HG02870 (cell line): Measurements from ENCODE around the gene R3HDM2.
"Not testable (repeated sequence)": the region's sequence is repeated elsewhere in the genome, so short reads cannot be mapped to it uniquely, and the experiment has no call there.

ENCODE experiments used
- ATAC-seq: cut with Tn5 transposase; IDR thresholded peaks from one replicate; pipeline ENCODE4 v1.9.1; 2021; ENCODE audit warnings: mild to moderate bottlenecking, moderate library complexity; ENCODE audit not compliant: unreplicated experiment

Gene R3HDM2

DNA sequence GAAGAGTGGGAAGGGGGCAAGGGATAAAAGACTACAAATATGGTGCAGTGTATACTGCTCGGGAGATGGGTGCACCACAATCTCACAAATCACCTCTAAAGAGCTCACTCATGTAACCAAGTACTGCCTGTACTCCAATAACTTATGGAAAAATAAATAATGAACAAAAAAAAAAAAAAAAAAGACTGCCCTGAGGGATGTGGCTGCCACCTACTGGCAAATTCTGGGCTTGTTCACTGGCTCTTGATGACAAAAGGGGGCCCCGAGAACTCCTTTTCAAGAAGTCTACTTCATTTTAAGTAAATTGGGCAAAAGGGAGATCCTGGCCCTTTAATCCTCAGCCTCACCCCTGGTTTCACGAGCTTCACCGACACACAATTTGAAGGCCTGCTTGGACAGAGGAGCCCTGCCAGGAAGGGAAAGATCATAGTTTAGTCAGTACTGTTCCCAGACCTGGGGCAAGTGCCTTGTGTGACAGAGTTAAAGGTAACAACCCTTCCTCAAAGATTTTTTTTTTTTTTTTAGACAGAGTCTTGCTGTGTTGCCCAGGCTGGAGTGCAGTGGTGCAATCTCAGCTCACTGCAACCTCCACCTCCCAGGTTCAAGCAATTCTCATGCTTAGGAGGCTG lies 153.8 kb downstream of the R3HDM2 start:
- ATAC-seq, result no peak

DNA sequence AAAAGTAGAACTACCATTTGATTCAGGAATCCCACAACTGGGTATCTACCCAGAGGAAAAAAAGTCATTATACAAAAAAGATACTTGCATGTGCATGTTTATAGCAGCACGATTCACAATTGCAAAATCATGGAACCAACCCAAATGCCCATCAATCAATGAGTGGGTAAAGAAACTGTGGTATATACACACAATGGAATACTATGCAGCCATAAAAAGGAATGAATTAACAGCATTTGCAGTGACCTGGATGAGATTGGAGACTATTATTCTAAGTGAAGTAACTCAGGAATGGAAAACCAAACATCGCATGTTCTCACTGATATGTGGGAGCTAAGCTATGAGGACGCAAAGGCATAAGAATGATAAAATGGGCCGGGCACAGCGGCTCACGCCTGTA lies 154.6 kb downstream of the R3HDM2 start:
- not testable (repeated sequence) for ATAC-seq

DNA sequence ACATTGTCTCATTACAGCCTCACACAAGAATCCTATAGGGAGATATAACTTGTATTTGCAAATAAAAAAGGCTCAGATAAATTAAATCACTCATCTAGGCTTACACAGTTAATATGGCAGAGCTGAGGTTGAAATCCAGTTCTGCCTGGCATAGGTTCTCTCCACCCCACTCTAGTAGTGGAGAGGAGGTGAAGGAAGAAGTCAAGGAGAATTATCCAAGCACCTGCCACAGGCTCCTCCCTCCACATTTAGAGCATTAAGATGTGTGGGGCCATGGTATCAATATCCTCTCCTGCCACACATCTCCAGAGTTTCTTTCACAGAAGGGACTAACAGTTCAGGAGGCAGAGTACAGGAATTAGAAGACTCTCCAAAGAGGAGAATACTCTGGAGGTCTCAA lies 157.3 kb downstream of the R3HDM2 start:
- no peak for ATAC-seq

DNA sequence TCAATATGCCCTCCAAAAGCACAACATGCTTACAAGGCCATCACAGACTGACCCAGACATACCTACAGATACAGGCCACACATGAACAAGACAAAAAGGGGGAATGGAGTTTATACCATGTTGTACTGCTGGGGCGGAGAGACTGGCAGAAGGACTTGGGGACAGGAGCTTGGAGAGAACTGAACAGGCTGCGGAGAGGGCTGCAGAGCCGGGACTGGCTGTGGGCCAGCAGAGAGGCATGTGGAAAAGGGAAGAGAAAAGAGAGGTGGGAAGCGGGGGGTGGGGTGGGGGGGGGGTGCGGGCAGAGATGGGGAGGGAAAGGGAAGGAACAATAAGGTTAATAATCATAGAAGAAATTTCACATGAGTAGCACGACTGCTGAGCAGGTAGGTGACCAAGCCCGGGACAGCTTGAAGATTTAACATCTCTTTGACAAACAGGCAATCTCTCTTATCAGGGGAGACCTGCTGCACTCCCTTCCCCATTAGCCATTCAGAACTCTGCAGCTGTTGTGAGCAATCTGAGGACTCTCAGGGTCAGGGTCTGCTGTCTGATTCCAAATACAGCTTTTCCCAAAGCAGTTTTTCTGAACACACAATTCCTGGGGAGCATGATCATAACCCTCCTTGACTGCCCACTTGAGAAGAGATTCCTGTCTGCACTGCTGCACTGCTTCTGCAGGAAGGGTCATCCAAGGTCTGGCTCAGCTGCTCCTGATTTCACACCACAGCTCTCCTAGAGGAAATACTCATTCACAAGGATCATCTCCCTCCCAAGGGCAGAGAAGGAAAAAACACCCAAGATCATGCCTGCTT lies 158.3 kb downstream of the R3HDM2 start:
- no peak for ATAC-seq

DNA sequence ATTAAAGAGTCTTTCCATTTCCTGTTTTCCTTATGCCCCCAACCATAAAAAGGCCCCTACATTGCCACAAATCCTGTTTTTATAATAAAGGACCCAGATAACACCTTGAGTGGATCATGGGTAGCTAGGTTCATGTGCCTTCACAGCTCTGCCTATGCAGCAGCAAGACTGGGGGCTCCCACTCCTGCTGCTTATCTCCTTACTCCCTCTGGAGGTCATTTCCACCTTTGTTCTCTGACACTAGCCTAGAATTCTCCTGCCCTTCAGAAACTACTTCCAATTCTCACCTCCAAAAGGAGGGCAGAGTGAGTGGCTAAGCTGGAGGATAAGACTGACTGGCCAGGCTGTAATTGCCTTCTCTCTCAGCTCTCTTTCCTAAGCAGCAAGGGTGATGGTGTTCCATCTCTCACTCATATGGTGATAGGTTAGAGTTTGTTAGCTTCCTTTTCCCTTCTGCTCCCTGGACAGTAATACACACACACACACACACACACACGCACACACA lies 159.8 kb downstream of the R3HDM2 start:
- no peak for ATAC-seq

DNA sequence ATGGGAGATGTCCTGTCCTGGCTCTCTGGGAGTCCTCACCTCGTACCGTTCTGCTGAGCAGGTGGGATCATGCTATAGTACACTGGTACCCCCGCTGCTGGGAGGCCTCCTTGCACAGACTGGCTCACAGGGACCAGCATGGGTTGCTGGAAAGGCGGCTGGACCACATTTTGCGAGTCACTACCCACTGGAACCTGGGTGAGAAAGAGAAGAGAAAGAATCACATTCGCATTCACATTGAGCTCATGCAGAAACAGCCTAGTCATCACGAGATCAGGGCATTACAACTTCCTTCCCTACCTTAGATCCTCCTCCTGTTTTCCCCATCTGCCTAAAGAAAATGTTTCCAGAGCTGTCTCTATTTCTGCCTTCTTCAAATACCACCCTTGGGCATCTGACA lies 162.6 kb downstream of the R3HDM2 start:
- ATAC-seq, result no peak

DNA sequence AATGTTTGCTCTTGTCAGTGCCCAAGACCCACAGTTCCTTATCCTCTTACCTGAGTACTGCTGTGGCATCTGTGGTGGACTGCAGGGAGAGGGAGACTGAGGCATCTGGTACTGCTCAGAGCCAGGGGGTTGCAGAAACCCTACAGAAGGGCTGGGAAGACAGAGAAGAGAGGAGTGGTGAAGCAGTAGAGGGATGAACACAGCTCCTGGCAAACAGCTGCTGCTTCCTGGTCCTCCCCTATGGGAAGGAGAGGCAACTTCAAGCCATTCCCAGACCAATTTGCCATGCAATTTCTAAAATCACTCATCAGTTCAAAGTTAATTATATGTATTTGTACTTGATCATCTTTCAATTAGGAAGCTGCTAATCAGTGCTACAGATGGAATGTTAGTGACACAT lies 164.2 kb downstream of the R3HDM2 start:
- ATAC-seq, result no peak

DNA sequence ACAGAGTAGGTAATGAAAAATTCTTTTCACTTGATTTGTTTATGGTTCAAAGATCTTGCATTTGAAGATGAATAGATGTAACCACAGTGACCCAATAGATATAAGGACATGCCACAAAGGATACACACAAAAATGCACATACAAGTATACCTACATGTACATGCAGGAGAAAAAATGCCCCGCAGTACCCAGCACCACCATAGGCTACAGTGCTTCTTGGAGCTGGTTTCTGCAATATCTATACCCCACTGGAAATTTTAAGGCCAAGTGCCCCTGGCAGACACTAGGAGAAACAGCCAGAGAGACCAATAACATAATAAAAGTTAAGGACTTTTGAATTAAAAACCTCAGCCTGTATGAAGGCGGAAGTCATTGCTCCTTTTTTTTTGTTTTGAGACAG lies 167.7 kb downstream of the R3HDM2 start:
- ATAC-seq, result no peak

DNA sequence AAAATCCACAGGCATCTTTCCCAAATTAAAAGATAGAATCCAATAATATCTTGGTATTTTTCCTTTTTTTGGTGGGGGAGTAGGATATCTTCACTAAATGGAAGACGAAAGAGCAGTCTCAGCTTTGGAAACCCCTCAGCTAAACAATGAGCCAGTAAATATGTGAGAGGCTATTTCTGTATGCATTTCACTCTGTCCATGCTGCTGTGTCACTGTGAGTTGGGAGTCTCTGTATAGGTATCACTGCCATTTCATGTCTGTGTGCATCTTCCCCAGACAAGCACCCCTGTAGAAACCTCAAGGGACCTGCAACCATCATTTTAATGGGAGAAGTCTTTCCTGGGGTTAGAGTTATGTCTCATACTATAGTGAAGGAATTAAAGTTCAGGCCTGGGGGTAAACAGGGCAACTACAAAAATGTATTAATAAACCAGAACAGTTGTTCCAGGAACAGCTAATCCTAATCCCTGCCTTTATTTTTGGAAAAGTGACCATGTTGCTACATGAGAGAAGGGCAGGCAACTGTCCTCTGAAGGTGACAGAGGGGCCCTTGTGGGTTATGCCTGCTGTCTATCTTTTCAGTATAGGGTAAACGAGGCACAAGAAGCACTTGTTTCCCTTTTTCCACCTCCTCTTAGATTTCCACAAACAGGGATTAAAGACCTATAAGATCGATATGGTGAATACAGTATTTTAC lies 168.6 kb downstream of the R3HDM2 start:
- ATAC-seq, result no peak

DNA sequence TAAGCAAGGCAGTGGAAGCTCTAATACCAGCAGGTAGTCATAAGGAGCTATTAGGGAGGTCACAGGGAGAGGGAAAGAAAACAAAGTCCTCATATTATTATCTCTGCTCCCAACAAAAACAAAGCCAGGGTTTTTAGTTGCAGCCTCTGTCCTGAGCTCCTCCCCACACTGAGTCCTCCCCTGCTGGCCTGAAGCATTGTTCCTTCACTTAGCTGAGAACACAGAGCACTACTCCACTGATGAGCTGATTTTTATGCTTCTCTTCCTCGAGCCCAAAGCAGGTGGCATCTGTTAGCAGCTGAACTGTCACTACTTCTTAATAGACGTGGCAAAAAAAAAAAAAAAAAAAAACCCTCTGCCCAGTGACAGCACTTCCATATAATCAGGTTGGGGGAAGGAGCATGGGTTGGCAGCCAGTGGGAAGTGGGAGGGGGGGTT lies 169.4 kb downstream of the R3HDM2 start:
- ATAC-seq, result no peak

DNA sequence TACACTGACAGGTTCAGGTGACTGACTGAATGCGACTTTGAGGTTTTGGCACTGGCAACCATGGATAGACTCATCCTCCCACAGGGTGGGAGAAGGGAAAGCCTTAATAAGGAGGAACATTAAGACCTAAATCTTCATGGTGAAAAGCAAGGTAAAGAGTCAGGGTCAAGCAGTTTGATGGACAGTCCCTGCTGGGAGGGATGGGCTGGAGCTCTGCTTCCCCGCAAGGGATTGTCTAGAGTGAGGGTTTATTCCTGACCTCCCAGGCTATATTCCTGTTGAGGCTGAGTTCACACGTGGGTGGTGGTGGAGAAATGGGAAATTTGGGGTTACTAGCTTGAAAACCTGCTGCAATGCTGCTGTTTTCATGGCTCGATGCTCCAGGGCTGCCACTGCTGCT lies 170.5 kb downstream of the R3HDM2 start:
- ATAC-seq, result no peak

DNA sequence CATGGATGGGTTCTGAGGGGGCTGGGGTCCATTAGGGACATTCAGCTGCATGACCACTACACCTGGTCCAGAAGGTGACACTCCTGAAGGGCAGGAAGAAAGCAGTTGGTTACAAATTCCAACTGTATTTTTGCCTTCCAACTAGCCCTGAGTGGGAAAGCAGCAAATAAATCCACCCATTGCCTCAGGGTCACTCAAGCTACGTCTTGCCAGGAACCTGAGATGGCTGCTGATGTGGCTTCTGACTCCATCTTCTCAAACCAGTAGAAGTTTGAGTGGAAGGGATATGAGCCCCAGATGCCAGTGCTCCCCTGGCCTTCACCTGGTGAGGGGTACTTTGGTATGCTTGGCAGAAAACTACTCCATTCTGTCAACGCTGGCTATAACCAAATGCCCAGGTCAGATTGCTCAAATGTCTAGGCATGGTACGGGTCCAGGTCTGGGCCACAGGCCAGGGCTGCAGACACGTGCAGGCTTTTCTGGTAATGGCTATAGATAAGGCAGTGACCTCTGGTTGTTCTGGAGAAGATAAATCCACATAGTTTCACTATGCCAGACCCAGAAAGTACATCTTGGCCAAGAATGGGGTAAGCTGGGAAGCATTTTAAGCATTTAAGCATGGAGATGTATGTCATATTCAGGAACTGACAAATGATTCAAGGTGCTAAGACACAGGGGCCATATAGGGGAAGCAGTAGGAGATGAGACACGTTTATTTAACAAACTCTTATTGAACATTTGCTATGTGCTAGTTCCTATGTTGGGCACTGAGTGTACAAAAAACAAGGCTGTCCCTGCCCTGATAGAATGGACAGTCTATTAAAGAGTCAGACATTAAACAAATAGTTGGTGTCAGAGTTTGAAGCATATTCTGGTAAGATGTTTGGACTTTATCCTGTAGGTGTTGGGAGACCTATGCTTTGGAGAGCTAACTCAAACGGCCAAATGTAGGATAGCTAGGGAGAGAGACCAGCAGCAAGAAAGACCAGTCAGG lies 171.6 kb downstream of the R3HDM2 start:
- no peak for ATAC-seq

DNA sequence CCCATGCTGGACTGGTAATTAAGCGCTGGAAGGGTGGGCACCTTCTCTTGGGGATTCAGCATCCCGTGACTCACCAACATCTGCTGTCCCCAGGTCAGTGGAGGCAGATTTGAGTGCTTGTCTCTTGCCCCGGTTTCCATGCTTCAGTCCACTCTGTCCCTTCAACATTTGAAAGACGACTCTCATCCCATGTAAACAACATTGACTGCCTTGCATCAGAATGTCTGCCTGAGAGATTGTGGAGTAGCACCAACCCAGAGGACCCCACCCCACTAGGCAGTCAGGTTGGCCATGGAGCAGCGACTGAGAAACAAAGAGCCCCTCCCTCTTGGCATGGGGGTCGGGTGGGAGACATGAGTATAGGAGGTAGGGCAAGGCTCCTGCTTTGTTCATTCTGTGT lies 174.9 kb downstream of the R3HDM2 start:
- no peak for ATAC-seq

DNA sequence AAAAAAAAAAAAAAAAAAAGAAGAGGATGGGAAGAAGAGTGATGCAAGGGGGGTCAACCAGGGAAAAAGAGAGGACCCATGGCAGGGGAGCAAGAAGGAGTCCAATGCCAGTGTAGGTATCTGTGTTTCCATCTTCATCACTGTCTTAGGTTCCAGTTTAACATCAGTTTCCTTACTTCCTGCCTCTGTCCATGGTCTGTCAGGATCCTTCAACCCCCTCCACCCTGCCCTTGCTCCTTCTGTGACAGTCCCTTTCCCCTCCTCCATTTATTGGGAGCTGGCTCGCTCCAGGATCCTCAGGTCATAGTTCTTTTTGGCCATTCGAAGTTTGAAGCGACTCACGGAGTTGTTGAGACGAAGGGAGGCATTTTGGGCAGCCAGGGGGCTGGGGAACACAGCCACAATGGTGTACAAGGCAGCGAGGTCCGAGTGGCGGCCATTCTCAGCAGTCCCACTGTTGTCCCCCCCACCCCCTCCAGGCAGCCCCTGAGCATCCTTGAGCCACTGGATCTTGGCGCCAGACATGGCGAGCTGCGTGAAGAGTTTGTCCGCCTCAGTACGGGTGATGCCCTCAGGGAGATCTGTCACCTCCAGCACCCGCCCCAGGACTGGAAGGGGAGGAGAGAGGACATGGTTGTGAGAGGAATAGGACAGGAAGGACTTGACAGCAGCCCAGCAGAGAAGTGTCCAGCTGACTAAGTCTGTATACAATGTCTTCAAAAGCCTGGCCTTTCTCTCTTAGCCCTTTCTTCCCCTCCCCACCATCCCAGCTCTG lies 176.2 kb downstream of the R3HDM2 start:
- ATAC-seq, result no peak

DNA sequence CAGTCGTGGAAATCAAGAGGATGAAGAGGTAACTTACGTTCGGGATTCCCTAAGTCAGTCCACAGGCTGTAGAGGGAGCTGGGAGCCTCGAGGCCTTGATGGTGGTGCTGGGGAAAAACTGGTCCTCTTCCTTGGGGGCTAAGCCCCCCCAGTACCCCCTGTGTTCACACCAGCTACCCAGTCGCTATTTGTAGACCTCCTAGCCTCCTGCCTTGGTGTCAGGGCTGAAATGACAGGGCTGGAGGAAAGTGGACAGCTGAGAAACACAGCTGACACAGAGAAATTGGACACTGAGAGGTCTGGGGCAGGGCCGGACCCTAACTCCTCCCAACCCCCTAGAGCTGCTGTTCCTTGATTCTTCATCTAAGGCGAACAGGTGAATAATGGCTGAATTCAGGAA lies 179.9 kb downstream of the R3HDM2 start, which contains the start of gene STAC3:
STAC3 (minus strand) TSS at position 232 of the 400 bp plus-strand sequence. CDS start 1,551 bp downstream, outside the sequence.
- ATAC-seq, result no peak

DNA sequence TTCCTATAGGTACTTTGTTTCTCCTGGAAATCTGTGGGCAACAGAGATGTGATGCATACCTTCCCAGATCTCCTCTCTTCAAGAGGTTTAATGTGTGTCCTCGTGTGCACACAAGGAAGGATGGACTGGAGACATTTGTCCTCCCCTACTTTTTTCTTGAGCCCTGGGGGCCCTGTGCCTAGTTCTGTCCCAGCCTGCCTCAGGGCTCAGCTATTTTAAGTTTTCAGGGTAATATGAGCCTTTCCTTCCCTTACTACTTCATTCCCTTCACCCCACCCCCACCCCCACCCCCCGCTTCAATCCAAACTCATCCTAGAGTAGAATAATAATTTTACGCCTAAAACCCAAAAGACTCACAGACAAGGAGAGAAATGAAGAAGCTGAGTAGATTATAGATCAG lies 180.3 kb downstream of the R3HDM2 start:
- ATAC-seq, result no peak

DNA sequence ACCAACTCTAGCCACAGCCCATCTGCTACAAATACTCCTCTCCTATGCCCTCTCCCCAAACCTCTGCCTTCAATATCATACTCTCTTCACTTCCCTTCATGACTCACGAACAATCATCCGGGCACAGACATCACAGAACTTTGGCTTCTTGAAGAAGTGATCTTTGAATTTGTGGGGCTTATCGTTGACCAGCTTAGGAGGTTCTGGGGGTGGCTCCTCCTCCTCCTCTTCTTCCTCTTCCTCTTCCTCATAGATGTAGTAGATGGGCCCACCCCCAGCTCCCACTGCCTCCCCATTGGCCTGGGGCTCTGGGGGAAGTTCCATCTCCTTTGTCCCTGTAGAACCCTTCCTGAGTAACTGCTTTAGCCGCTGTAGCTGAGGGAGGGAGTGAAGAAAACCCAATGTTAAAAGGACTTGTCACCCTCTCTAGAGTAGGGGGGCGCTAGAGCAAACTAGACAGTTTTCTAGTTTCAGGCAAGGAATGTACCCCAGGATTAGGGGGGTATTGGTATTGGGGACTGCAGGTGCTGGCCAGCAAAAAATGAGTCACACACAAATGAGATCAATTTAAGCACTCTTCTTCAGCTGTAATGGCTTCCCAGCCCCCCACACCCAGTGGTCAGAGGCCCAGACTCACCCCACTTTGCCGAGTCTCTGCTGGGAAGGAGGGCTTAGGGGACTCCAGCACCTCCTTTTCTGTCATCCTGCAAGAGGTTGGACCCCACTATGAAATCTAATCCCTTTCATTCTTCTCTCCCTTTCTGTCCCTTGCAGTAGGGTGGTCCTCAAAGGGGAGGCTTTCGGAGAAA lies 181.7 kb downstream of the R3HDM2 start:
- ATAC-seq, result no peak

DNA sequence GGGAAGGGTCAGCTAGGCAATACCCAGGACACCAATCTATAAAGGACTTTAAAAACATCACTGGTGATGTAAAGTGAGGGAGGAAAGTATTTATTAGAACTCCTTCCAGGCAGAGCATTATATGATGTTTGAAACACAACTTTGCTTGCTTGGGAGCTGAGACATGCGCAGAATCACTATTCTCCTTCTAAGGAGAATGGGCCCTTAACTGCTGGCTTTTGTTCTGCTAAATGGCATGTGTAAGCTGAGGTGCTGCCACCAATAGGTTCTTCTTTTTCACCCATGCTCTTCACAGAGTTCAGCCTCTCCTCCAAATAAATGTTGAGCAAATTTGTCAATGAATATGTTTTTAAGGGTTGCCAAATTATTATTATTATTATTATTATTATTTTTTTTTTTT lies 183.8 kb downstream of the R3HDM2 start:
- no peak for ATAC-seq

DNA sequence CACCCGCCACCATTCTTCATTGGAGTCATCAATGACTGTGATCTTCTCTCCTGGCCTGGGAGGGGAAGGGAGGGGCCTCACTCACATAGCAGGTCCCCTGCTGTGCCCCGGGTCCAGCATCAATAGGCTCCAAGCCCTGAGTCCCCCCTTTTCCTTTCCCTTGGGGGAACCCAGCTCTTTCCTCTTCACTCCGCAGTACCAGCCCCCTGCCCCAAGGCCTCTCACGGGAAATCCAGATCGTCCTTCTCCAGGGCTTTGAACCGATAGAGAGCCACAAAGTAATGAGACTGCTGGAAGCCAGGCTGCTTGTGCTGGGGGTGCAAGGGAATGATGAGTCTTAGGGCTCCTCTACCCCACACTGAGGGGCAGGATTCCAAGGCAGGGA lies 186.5 kb downstream of the R3HDM2 start:
- no peak for ATAC-seq
